ENCODE results near the gene TEX13D. TPM values are rescaled to one million over a fixed set of nuclear protein-coding genes. Genes with fewer than 3 reads are reported as not detected.

Gene TEX13D
- total RNA-seq, 2 donors from 2014 or later = 0.16 TPM; not detected in 1

- Mint-ChIP-seq H3K27ac (no peak overlapping the region), H3K4me3 (no peak overlapping the region), H3K36me3 (ENCODE audit: low read depth) (peaks cover 48% of the 10 kb centered on the region), H3K4me1 (no peaks in the 10 kb centered on the region), H3K27me3 (no peaks in the 10 kb centered on the region), H3K9me3 (no peaks in the 10 kb centered on the region)
- ATAC-seq (replicated peaks) = no peak
Observed at GRCh38 chrX:124378643-124379042, 46.2 kb downstream of the TEX13D start.

- no peaks in the 10 kb centered on the region for H3K9me3 Mint-ChIP-seq
- no peaks in the 10 kb centered on the region for H3K4me1 Mint-ChIP-seq
- no peaks in the 10 kb centered on the region for H3K27me3 Mint-ChIP-seq
- peaks cover 37% of the 10 kb centered on the region for H3K36me3 Mint-ChIP-seq (ENCODE audit: low read depth)
- H3K4me3 Mint-ChIP-seq = no peak overlapping the region
- ATAC-seq (replicated peaks) = no peak
- no peak overlapping the region for H3K27ac Mint-ChIP-seq
Observed at GRCh38 chrX:124383354-124383753, 50.9 kb downstream of the TEX13D start.

- Mint-ChIP-seq H3K4me3 (no peak overlapping the region), H3K9me3 (no peaks in the 10 kb centered on the region), H3K36me3 (ENCODE audit: low read depth) (peaks cover 25% of the 10 kb centered on the region), H3K27ac (peak overlapping the region; percentile 4), H3K27me3 (no peaks in the 10 kb centered on the region), H3K4me1 (no peaks in the 10 kb centered on the region)
- no peak for ATAC-seq (replicated peaks)
Observed at GRCh38 chrX:124386401-124386800, 53.9 kb downstream of the TEX13D start.

Other genes with a start within 250 kb of the TEX13D start
- gene SH2D1A, start 13.9 kb downstream of the TEX13D start, total RNA-seq = 10 to 100 TPM; 45.5 to 60.9 TPM